SK-N-SH (cell line): ENCODE data around the gene SPATA31C2.

ENCODE experiments used
- RCOR1 ChIP-seq: fragments of 150-350 bp; IDR thresholded peaks from 2 replicates; pipeline ENCODE4 v1.6.1; 2017; ENCODE audit warnings: antibody characterized with exemption, low read length
- YY1 ChIP-seq: IDR thresholded peaks from 2 replicates; pipeline ENCODE4 v1.4.0; 2012; ENCODE audit warnings: low read depth, mild to moderate bottlenecking

- TF ChIP-seq RCOR1 (no peak), YY1 (no peak)
These were observed 45.7 kb upstream of the SPATA31C2 start for GRCh38 chr9:88183798-88184495.
